Renal cortex interstitium (tissue), 11 donors: ENCODE data around the gene SELP. TPM values are rescaled to one million over a fixed set of nuclear protein-coding genes. Genes with fewer than 3 reads are reported as not detected.

Source experiments
- DNase-seq, 11 donors: peaks; one replicate each; pipeline ENCODE4 v3.0.0-alpha.2; 2013; ENCODE audit warnings: low read depth in 9 of 11, low spot score in 4 of 11; ENCODE audit errors: extremely low read depth in 1 of 11
- polyA plus RNA-seq, 3 donors: library from polyadenylated mRNA; unstranded; fragments of 120-200 nt; gene quantifications; one replicate each; pipeline ENCODE4 v1.2.1, GENCODE V29; 2013; ENCODE audit not compliant: insufficient read length in 3 of 3

SELP gene
- polyA plus RNA-seq, 3 donors, result 2.8 to 7.1 (median 4.1) TPM

DNA sequence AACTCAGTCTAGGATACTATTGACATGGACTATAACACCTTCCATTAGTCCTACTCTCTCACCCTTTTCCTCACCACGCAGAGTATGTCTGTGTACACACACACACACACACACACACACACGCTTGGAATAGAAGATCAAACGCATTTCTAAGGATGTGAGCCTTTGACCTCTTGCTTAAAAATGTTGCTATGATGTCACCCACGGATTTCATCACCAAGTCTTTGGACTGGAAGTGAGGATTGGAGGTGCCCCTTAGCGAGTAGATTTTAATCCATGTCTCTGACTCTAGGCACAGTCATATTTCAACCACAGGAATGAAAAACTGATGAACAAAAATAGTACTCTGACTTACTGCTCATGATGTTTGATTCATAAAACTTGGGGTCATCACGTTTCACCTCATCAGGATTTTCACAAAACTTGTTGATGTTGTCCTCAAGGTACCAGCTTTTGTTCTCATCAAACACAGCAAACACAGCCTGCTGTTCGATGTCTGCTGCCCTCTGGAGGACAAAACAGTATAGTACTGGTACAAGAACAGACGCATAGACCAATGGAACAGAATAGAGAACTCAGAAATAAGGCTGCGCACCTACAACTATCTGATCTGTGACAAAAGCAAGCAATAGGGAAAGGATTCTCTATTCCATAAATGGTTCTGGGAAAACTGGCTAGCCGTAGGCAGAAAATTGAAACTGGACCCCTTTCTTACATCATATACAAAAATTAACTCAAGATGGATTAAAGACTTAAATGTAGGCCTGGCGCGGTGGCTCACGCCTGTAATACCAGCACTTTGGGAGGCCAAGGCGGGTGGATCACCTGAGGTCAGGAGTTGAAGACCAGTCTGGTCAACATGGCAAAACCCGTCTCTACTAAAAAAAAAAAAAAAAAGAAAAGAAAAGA is 83.6 kb downstream of the SELP start:
- peak; percentile 38 to 72 (median 59) for DNase-seq

DNA sequence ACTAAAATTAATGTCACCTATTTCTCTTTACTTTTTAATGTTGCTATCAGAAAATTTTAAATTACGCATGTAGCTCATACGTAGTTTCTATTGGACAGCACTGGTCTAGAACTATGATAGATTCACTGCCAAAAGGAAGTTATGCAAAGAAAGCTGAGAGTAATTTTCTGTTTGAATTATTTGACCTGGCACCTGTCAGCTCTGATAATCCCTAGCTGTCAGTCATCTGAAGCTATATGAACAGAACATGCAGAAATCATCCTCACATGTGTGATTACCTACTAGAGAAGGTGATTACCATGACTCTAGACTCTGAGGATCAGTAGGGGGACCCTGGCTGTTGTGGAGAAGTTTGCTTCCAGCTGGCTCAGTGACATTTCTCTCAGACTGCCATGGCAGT is 84.5 kb downstream of the SELP start:
- DNase-seq, result no peak

DNA sequence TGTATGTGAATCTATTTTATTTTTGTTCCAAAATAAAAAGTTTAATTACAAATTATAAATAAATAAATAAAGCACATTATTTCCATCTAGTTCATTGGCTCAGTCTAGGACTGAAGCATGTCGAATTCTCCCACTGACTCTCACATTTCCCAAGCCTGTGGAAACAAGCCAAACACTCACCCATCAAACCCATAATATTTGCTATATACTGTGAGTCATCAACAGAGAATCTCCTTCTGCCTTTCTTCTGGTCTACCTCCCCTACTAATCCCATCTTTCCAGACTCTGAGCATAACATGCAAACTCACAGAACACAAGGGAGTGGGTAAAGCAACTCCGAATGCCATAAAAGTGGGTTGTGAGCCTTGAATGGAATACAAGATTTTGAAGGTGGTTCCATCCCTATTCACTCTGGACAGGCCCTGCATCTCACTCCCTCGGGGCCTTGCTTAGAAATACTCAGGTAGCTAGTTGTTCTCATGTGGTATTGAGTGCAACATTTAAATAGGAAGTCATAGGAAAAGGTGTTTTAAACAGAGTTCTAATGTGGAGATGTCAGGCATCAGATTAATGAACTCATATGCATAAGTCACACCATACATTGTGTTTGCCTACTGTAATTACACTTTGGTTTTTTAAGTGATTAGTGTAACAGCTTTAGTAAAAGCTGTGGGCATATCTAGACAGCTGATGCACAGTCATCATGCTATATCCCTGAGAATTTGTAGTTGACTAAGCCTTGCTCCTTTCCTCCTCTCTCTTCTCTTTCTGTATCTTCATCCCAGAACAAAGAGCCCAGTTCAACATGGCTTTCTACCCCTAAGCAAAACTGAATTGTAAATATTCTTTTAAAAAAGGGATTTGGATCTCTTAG is 90.7 kb downstream of the SELP start:
- DNase-seq, result no peak

Other genes with a start within 250 kb of the SELP start
- 10 to 100 TPM in 1 of 3 donors, 1 to 10 TPM in 2; 9.3 to 10.6 (median 9.5) TPM for gene CCDC181, start 202.7 kb downstream of the SELP start, polyA plus RNA-seq
- 10 to 100 TPM; 14.5 to 23.2 (median 19.5) TPM for gene SLC19A2, start 144.2 kb downstream of the SELP start, polyA plus RNA-seq
- 1 to 10 TPM; 4.2 to 5.6 (median 5.2) TPM for gene F5, start 43.6 kb downstream of the SELP start, polyA plus RNA-seq
- 1 to 10 TPM; 2.0 to 5.5 (median 3.5) TPM for gene SELL, start 81.5 kb upstream of the SELP start, polyA plus RNA-seq
- gene SELE, start 104.0 kb upstream of the SELP start, polyA plus RNA-seq, result under 1 TPM; 0.36 to 0.59 (median 0.48) TPM
- gene METTL18, start 164.8 kb upstream of the SELP start, polyA plus RNA-seq, result 10 to 100 TPM; 10.8 to 19.6 (median 14.5) TPM